ENCODE results near the gene DYRK1A.

Gene DYRK1A

GRCh38 chr21:37565530-37566223 is 199.1 kb downstream of the DYRK1A start:
- in situ Hi-C loops (cut with MboI; ENCODE audit: low sequenced_read_pairs, unreplicated experiment) = no loop called here
- TF ChIP-seq CTCF (IDR thresholded peaks at IDR 0.05; ENCODE audit: borderline replicate concordance, control extremely low read depth, extremely low read depth, insufficient read depth, missing control alignments) = no peak
- no peak for DNase-seq (ENCODE audit: low spot score)

- in situ Hi-C loops (cut with MboI; ENCODE audit: low sequenced_read_pairs, unreplicated experiment) = no loop called here
- no peak for DNase-seq (ENCODE audit: low spot score)
- no peak for TF ChIP-seq CTCF (IDR thresholded peaks at IDR 0.05; ENCODE audit: borderline replicate concordance, control extremely low read depth, extremely low read depth, insufficient read depth, missing control alignments)
These were observed 200.4 kb downstream of the DYRK1A start for GRCh38 chr21:37566790-37567615.

GRCh38 chr21:37568415-37568814 is 201.8 kb downstream of the DYRK1A start:
- no peak for DNase-seq (ENCODE audit: low spot score)
- in situ Hi-C loops (cut with MboI; ENCODE audit: low sequenced_read_pairs, unreplicated experiment) = no loop called here
- no peak for TF ChIP-seq CTCF (IDR thresholded peaks at IDR 0.05; ENCODE audit: borderline replicate concordance, control extremely low read depth, extremely low read depth, insufficient read depth, missing control alignments)

GRCh38 chr21:37568916-37569315 is 202.3 kb downstream of the DYRK1A start:
- no peak for TF ChIP-seq CTCF (IDR thresholded peaks at IDR 0.05; ENCODE audit: borderline replicate concordance, control extremely low read depth, extremely low read depth, insufficient read depth, missing control alignments)
- in situ Hi-C loops (cut with MboI; ENCODE audit: low sequenced_read_pairs, unreplicated experiment) = no loop called here
- no peak for DNase-seq (ENCODE audit: low spot score)

GRCh38 chr21:37571442-37571841 is 204.9 kb downstream of the DYRK1A start:
- in situ Hi-C loops (cut with MboI; ENCODE audit: low sequenced_read_pairs, unreplicated experiment) = no loop called here
- DNase-seq (ENCODE audit: low spot score) = no peak
- no peak for TF ChIP-seq CTCF (IDR thresholded peaks at IDR 0.05; ENCODE audit: borderline replicate concordance, control extremely low read depth, extremely low read depth, insufficient read depth, missing control alignments)

- no peak for TF ChIP-seq CTCF (IDR thresholded peaks at IDR 0.05; ENCODE audit: borderline replicate concordance, control extremely low read depth, extremely low read depth, insufficient read depth, missing control alignments)
- in situ Hi-C loops (cut with MboI; ENCODE audit: low sequenced_read_pairs, unreplicated experiment) = no loop called here
These were observed 207.7 kb downstream of the DYRK1A start for GRCh38 chr21:37574316-37574715.

More at GRCh38 chr21:37574316-37574715, 207.7 kb downstream of the DYRK1A start:
- no peak for DNase-seq (ENCODE audit: low spot score)
